Measurements from ENCODE around the gene SLC35F6.
"Not testable (repeated sequence)": the region's sequence is repeated elsewhere in the genome, so short reads cannot be mapped to it uniquely, and the experiment has no call there.

The SLC35F6 gene

GRCh38 chr2:26758790-26759321 lies 5.2 kb upstream of the SLC35F6 start:
- H3K79me2 ChIP-seq (ENCODE audit: control insufficient read depth, insufficient read depth, low read length, poor library complexity) = peaks cover 4% of the 10 kb centered on the region
- no CpG with 5 or more reads among the region's 7 CpGs for WGBS (ENCODE audit: extremely low coverage, insufficient coverage, insufficient read length)
- no peaks in the 10 kb centered on the region for H3K27me3 ChIP-seq (ENCODE audit: insufficient read depth, low read length)
- H3K23ac ChIP-seq (ENCODE audit: low read length) = no peak overlapping the region
- H4K8ac ChIP-seq (ENCODE audit: low read depth, low read length) = peak overlapping the region; percentile 73
- H2BK120ac ChIP-seq (ENCODE audit: insufficient read depth, low read length, poor library complexity) = peak overlapping the region; percentile 87
- peak overlapping the region; percentile 94 for H3K27ac ChIP-seq (ENCODE audit: low read depth, low read length)
- peak overlapping the region; percentile 80 for H2AK5ac ChIP-seq (ENCODE audit: low read length)
- H3K4me2 ChIP-seq (ENCODE audit: low read length) = no peak overlapping the region
- peaks cover 9 to 21% of the 10 kb centered on the region in 2 experiments for H3K4me1 ChIP-seq (ENCODE audit: control insufficient read depth in 1 of 2, insufficient read depth in 2 of 2, low read length in 2 of 2)
- no peak overlapping the region for H3K4me3 ChIP-seq (ENCODE audit: low read depth, low read length)
- H3K4ac ChIP-seq (ENCODE audit: low read depth, low read length) = peak overlapping the region; percentile 37
- no peak overlapping the region for H4K12ac ChIP-seq (ENCODE audit: low read depth, low read length)
- no peak overlapping the region for H3K9ac ChIP-seq (ENCODE audit: low read length)
- H3K36me3 ChIP-seq (ENCODE audit: control insufficient read depth in 1 of 2, insufficient read depth in 2 of 2, low read length in 2 of 2) = no peaks in the 10 kb centered on the region
- no peaks in the 10 kb centered on the region for H3K9me3 ChIP-seq (ENCODE audit: insufficient read depth, low read depth, low read length)
- H4K91ac ChIP-seq (ENCODE audit: low read depth, low read length) = peak overlapping the region; percentile 87
- H3K79me1 ChIP-seq (ENCODE audit: low read length) = peaks cover 11% of the 10 kb centered on the region
- peak overlapping the region; percentile 89 for H2BK5ac ChIP-seq (ENCODE audit: low read depth, low read length, poor library complexity)
- DNase-seq = no peak
- peak overlapping the region; percentile 66 for H3K18ac ChIP-seq (ENCODE audit: low read length)
- H2BK12ac ChIP-seq (ENCODE audit: low read length) = peak overlapping the region; percentile 70
- H3K14ac ChIP-seq (ENCODE audit: low read length) = peak overlapping the region; percentile 87
- no peak overlapping the region for H2AFZ ChIP-seq (ENCODE audit: insufficient read depth, low read length, poor library complexity)

- Histone ChIP-seq H2BK12ac (ENCODE audit: low read length) (peak overlapping the region; percentile 18), H2AK5ac (ENCODE audit: low read length) (no peak overlapping the region), H3K9me3 (ENCODE audit: insufficient read depth, low read depth, low read length) (no peaks in the 10 kb centered on the region), H3K4ac (ENCODE audit: low read depth, low read length) (no peak overlapping the region), H4K91ac (ENCODE audit: low read depth, low read length) (peak overlapping the region; percentile 21), H3K4me3 (ENCODE audit: low read depth, low read length) (no peak overlapping the region), H3K79me1 (ENCODE audit: low read length) (peaks cover 15% of the 10 kb centered on the region), H4K12ac (ENCODE audit: low read depth, low read length) (no peak overlapping the region), H2BK5ac (ENCODE audit: low read depth, low read length, poor library complexity) (no peak overlapping the region), H2BK120ac (ENCODE audit: insufficient read depth, low read length, poor library complexity) (peak overlapping the region; percentile 15), H2AFZ (ENCODE audit: insufficient read depth, low read length, poor library complexity) (no peak overlapping the region), H3K14ac (ENCODE audit: low read length) (no peak overlapping the region), H3K18ac (ENCODE audit: low read length) (no peak overlapping the region), H3K27me3 (ENCODE audit: insufficient read depth, low read length) (no peaks in the 10 kb centered on the region), H3K79me2 (ENCODE audit: control insufficient read depth, insufficient read depth, low read length, poor library complexity) (peaks cover 10% of the 10 kb centered on the region), H3K4me1 (ENCODE audit: control insufficient read depth in 1 of 2, insufficient read depth in 2 of 2, low read length in 2 of 2) (peaks cover 9 to 21% of the 10 kb centered on the region in 2 experiments), H3K36me3 (ENCODE audit: control insufficient read depth in 1 of 2, insufficient read depth in 2 of 2, low read length in 2 of 2) (no peaks in the 10 kb centered on the region), H3K27ac (ENCODE audit: low read depth, low read length) (no peak overlapping the region), H3K23ac (ENCODE audit: low read length) (no peak overlapping the region), H3K9ac (ENCODE audit: low read length) (no peak overlapping the region), H3K4me2 (ENCODE audit: low read length) (no peak overlapping the region), H4K8ac (ENCODE audit: low read depth, low read length) (no peak overlapping the region)
- WGBS (ENCODE audit: extremely low coverage, insufficient coverage, insufficient read length) = no CpG with 5 or more reads among the region's 5 CpGs
- no peak for DNase-seq
Observed at GRCh38 chr2:26759845-26760244, 4.2 kb upstream of the SLC35F6 start.

DNA sequence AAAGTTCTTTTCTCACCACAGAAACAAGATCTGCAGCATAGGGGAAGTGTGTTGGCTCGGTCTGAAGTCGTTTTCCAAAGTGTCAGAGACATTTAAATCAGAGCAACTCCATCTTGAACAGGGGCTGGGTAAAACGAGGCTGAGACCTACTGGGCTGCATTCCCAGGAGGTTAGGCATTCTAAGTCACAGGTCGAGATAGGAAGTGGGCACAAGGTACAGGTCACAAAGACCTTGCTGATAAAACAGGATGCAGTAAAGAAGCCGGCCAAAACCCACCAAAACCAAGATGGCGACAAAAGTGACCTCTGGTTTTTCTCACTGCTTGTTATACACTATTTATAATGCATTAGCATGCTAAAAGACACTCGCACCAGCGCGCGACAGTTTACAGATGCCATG lies 3.1 kb upstream of the SLC35F6 start:
- H3K79me1 ChIP-seq (ENCODE audit: low read length) = peaks cover 15% of the 10 kb centered on the region
- H4K91ac ChIP-seq (ENCODE audit: low read depth, low read length); H3K27ac ChIP-seq (ENCODE audit: low read depth, low read length); H2BK120ac ChIP-seq (ENCODE audit: insufficient read depth, low read length, poor library complexity); H3K18ac ChIP-seq (ENCODE audit: low read length); H3K4me2 ChIP-seq (ENCODE audit: low read length); H3K27me3 ChIP-seq (ENCODE audit: insufficient read depth, low read length); H3K14ac ChIP-seq (ENCODE audit: low read length); H4K12ac ChIP-seq (ENCODE audit: low read depth, low read length); H3K4me3 ChIP-seq (ENCODE audit: low read depth, low read length); H2BK12ac ChIP-seq (ENCODE audit: low read length); H2BK5ac ChIP-seq (ENCODE audit: low read depth, low read length, poor library complexity); H3K9ac ChIP-seq (ENCODE audit: low read length); H3K4ac ChIP-seq (ENCODE audit: low read depth, low read length); H3K36me3 ChIP-seq (ENCODE audit: control insufficient read depth in 1 of 2, insufficient read depth in 2 of 2, low read length in 2 of 2); H4K8ac ChIP-seq (ENCODE audit: low read depth, low read length); H2AK5ac ChIP-seq (ENCODE audit: low read length); H2AFZ ChIP-seq (ENCODE audit: insufficient read depth, low read length, poor library complexity); H3K23ac ChIP-seq (ENCODE audit: low read length); H3K9me3 ChIP-seq (ENCODE audit: insufficient read depth, low read depth, low read length): not testable (repeated sequence)
- DNase-seq = peak in 1 of 2 donors; percentile 45
- no CpG with 5 or more reads among the region's 10 CpGs for WGBS (ENCODE audit: extremely low coverage, insufficient coverage, insufficient read length)
- H3K4me1 ChIP-seq (ENCODE audit: control insufficient read depth in 1 of 2, insufficient read depth in 2 of 2, low read length in 2 of 2) = peaks cover 17 to 25% of the 10 kb centered on the region in 2 experiments
- H3K79me2 ChIP-seq (ENCODE audit: control insufficient read depth, insufficient read depth, low read length, poor library complexity) = peaks cover 14% of the 10 kb centered on the region

GRCh38 chr2:26763019-26763418 lies 1.1 kb upstream of the SLC35F6 start:
- H2BK5ac ChIP-seq (ENCODE audit: low read depth, low read length, poor library complexity) = no peak overlapping the region
- H2BK120ac ChIP-seq (ENCODE audit: insufficient read depth, low read length, poor library complexity) = no peak overlapping the region
- no peak overlapping the region for H3K4me3 ChIP-seq (ENCODE audit: low read depth, low read length)
- peaks cover 14% of the 10 kb centered on the region for H3K79me2 ChIP-seq (ENCODE audit: control insufficient read depth, insufficient read depth, low read length, poor library complexity)
- peaks cover 15% of the 10 kb centered on the region for H3K79me1 ChIP-seq (ENCODE audit: low read length)
- no peak overlapping the region for H3K4ac ChIP-seq (ENCODE audit: low read depth, low read length)
- no peak overlapping the region for H3K18ac ChIP-seq (ENCODE audit: low read length)
- H4K8ac ChIP-seq (ENCODE audit: low read depth, low read length) = no peak overlapping the region
- no peak overlapping the region for H2BK12ac ChIP-seq (ENCODE audit: low read length)
- H3K27me3 ChIP-seq (ENCODE audit: insufficient read depth, low read length) = no peaks in the 10 kb centered on the region
- no peak overlapping the region for H3K4me2 ChIP-seq (ENCODE audit: low read length)
- H3K36me3 ChIP-seq (ENCODE audit: control insufficient read depth in 1 of 2, insufficient read depth in 2 of 2, low read length in 2 of 2) = peaks cover 0 to 2% of the 10 kb centered on the region in 2 experiments
- DNase-seq = no peak
- peaks cover 17 to 28% of the 10 kb centered on the region in 2 experiments for H3K4me1 ChIP-seq (ENCODE audit: control insufficient read depth in 1 of 2, insufficient read depth in 2 of 2, low read length in 2 of 2)
- no peak overlapping the region for H4K12ac ChIP-seq (ENCODE audit: low read depth, low read length)
- no peaks in the 10 kb centered on the region for H3K9me3 ChIP-seq (ENCODE audit: insufficient read depth, low read depth, low read length)
- H2AFZ ChIP-seq (ENCODE audit: insufficient read depth, low read length, poor library complexity) = no peak overlapping the region
- no peak overlapping the region for H4K91ac ChIP-seq (ENCODE audit: low read depth, low read length)
- no peak overlapping the region for H3K23ac ChIP-seq (ENCODE audit: low read length)
- no peak overlapping the region for H2AK5ac ChIP-seq (ENCODE audit: low read length)
- H3K9ac ChIP-seq (ENCODE audit: low read length) = no peak overlapping the region
- no peak overlapping the region for H3K14ac ChIP-seq (ENCODE audit: low read length)
- WGBS (ENCODE audit: extremely low coverage, insufficient coverage, insufficient read length) = no CpG with 5 or more reads among the region's 10 CpGs
- H3K27ac ChIP-seq (ENCODE audit: low read depth, low read length) = no peak overlapping the region
